CD4-positive, alpha-beta T cell treated with Interleukin-4 for 4 hours (primary cell): ENCODE results near the gene PTPRN2.
"Not testable (repeated sequence)": the region's sequence is repeated elsewhere in the genome, so short reads cannot be mapped to it uniquely, and the experiment has no call there.

ENCODE experiments used
- DNase-seq: peaks from one replicate; pipeline ENCODE4 v3.0.0-alpha.2; 2020

PTPRN2 gene

DNA sequence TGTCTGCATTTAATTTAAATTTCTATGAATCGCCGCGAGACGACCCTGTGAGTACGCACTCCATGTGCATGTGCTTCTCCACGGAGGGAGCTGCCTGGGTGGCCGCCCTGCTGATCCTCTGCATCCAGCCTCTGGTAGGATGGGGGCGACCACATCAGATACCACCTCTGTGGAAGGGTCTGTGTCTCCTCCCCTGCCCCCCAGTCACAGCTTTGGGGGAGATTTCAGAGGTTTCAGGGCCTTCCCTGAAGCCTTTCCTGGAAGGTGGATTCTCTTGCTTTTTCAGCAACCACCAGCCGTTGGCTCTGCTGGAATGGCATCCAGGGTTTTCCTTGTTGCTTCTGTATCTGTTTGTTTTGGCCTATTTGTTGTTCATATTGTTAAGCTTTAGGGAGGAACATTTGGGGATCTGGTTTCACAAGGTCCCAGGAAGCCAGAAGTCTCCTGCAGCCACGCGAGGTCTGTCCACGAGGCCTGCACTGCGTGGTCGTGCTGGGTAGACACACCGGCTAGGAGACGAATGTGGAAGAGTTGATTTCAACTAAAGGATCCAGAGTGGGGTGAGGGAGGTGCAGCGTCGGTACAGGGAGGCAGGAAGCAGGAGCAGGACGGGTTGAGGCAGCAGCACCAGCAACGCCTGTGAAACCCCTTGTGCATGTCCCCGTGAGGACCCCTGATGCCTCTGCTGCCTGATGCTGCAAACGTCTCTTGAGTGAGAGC, 329.1 kb downstream of the PTPRN2 start:
- DNase-seq: no peak

DNA sequence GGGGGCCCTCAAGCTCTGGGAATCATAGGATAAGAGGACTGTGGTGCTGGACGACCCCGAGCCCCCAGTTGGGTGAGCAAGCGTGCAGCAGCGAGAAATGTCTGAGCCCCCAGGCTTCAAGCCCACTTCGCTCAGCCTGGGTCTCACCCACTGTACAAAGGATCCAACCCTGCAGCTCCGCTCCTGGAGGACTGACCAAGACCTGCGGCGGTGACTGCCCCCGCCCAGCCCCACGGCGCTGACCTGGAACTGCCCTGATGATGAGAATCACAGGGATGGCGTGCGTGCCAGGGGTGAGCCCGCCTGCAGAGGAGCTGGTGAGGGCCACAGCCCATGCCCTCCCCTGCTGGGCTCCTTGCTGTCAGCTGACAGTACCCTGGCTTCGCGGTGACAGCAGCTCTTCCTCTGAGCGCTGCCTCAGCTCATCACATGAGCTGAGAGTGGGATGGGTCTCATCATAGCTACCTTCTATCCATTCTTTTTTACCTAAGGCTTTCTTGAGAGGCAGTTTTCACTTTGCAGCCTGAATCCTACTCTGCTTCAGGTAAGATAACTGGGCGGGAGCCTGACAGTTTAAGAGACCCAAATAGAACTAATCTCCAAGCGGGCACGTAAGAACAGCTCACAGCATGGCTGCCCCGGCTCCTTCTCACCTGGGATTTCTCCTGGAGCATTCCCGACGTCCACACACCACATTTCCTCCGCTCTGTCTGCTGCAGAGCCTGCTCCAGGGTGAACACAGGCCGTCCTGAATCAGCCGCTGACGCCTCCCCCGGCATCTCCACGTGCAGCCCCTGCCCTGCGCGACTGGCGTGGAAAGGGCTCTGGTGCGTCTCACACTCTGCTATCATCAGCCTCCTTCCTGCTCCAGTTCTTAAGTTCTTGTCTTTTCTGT, 329.9 kb downstream of the PTPRN2 start:
- DNase-seq: no peak

DNA sequence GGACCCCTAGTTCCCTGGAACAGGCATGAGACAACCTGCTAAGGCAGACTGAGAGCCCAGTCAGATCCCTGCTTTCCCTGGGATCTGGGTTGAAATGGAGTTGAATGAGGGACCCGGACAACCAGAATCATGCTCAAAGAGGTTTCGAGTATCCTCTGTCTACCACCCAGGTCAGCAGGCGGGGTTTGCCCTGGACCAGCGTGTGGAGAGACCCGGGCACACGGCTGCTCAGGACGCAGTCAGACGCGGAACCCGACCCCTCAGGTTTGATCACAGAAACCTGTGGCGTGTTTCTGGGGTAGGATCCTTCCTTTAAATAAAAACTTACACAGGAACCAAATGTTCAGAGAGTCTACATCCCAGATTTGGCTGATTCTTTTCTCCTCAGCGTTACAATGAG, 330.6 kb downstream of the PTPRN2 start:
- DNase-seq: no peak

DNA sequence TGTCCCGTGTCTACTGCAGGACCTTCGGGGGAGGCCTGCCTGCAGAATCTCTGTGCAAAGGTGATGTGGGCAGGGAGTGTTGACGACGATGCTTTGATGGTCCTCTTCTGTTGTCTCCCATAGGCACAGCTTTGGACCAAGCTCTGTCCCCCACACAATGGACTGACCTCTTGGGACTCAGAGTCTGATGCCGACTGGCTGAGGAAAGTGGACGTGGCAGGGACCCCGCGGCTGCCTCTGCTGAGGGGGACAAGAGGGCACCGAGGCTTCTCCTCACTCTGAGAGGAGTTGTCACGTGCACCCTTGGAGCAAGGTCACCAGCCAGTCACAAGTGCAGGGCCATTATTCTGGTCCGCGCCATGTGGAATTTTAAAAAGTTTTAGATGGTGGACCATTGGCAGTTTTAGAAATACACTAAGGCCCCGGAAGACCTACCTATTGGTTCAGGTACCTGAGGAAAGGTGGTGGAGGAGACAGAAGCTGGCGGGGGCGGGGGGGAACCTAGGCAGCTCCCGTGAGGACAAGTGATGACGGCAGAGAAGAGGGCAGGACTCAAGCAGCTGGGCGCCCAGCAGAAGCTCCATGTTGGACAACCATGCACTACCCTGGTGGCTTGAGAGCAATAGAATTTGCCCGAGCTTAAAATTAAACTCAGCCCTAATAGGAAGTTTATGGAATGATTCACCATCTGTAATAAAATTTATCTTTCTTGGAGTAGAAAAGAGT, 331.4 kb downstream of the PTPRN2 start:
- no peak for DNase-seq

DNA sequence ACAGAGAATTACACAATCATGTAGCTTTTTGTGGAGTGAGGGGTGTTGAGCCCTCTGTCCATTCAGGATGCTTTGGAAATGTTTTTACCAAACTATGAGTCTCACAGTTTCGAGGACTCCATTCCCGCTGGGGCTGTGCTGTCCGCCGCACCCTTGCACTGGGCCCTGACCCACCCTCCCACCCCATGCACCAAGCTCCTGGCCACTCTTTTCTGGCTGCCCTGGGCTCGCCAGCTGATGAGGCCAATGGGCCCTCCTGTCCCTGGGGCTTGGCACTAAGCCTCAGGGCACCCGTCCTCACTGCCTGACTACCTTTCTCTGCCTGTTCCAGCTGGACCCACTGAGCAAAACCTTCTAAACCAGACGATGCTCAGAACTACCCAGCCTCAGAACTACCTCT, 332.1 kb downstream of the PTPRN2 start:
- no peak for DNase-seq

DNA sequence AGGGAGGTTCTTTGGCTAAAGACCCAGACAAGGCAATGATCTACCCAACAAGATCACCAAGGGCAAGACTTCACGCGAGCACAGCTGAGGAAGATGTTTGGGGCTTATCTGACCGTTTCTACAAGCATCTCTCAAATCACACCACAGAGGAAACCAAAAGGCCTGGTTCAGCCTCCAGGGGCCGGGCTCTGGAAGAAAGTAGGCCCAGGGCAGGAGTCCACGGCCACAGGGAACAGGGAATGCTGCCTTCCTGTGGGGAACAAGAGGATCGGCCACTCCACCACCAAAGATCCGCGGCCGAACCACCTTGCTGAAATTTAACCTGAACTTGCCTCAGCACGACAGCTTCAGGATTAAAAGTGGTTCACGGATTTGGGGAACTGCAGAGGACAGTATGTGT, 332.5 kb downstream of the PTPRN2 start:
- DNase-seq: no peak

DNA sequence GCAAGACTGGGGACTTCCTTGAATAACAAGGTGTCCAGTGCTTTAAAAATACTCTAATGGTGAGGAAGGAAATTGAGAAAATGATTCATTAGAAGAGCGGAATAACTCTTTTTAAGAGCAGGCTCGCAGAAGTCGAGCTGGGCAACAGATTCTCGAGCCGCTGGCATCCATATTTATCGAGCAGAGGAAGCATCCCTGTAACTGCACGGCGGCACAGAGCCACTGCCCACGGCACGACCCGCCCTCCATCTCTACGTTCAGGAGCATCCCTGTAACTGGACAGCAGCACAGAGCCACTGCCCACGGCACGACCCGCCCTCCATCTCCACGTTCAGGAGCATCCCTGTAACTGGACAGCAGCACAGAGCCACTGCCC, 334.0 kb downstream of the PTPRN2 start:
- DNase-seq: not testable (repeated sequence)

DNA sequence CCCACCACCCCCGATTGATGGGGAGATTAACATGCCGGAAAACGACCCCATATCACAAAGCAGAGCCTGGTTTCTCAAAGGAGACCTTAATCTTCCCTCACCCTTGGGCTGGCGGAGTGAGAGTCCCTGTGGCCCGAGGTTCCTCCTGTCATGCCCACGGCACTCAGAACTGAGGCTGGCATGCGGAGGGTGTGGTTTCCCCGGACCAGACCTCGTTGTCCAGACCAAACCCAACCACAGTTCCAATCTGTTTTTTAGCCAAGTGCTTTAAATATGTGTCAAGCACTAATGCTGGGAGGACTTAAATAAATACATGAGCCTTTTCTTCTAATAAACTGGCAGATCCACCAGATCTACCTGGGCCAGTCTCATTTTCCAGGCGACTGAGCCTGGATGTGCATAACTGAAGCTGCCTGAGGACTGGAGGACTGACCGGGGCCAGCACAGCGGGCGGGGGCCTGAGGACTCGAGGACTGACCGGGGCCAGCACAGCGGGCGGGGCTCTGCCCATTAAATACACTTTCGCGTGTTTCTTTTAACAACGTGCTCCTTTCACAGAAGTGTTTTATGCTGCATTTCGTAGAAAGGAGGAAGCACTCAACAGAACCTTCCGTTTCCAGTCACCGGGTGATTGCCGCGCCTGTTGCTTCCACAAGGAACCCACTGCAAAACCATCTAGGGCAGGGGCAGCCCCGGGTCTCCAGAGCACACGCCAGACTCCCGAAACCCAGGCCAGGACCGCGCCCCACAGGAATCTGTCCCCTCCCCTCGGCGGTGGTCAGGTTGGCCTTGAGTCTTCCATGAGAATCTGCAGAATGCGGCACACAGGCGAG, 334.6 kb downstream of the PTPRN2 start:
- DNase-seq: no peak

DNA sequence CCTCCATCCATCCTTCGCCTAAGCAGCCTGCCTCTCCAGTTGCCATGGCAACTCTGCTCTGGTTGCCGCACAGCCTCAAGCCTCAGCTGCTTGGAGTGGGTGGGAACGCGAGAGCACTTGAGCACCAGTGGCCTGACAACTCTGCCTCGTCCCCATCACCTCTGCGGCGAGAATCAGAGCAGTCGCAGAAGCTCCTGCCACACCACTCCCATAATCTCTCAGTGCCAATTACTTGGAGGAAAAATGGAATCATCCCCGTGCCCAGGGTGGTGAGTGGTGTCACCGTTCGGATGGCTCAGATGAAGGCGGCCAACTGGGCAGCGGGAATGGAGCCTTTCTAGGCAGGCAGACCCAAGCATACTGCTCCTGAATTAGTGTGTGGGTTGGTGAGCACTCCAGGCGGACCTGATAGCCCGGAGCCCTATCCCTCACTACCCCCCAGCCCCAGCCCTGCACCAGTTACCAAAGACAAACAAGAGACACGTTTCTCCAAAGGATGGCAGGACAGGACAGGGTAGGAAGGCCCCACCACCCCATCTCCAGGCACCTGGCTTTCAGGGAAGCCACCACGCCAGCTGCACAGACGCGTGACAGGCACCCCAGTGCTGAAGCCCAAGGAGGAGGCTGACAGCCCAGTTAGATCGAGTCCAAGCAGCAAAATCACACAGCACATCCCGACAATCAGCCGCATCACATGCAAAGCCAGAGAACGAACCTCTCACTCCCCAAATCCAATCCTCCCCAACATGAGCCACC, 335.4 kb downstream of the PTPRN2 start:
- DNase-seq: no peak

DNA sequence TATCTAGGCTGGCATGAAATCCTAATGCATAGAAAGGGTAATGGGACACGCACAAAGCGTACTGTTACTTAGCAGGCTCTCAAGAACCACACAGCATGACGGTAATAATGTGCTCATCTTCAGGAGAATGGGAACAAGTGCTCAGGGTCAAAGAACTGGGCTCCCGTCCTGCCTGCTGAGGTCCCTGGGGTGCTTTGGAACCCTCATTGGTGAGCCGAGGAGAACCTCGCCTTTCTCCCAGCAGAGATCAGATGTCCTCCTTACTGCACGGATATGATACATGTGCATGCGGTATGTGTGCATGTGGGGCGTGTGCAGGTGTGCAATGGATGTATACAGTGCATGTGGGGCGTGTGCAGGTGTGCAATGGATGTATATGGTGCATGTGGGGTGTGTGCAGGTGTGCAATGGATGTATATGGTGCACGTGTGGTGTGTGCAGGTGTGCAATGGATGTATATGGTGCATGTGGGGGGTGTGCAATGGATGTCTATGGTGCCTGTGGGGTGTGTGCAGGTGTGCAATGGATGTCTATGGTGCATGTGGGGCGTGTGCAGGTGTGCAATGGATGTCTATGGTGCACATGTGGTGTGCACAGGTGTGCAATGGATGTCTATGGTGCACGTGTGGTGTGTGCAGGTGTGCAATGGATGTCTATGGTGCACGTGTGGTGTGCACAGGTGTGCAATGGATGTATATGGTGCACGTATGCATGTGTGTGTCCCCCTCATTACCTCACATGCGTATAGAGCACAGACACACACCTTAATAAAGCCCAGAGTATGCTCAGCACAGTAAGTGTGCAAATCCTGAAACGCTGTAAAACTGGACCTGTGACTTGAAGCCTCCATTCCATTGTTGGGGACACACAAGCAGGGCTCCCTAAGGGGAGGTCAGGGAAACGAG, 336.3 kb downstream of the PTPRN2 start:
- DNase-seq: no peak

DNA sequence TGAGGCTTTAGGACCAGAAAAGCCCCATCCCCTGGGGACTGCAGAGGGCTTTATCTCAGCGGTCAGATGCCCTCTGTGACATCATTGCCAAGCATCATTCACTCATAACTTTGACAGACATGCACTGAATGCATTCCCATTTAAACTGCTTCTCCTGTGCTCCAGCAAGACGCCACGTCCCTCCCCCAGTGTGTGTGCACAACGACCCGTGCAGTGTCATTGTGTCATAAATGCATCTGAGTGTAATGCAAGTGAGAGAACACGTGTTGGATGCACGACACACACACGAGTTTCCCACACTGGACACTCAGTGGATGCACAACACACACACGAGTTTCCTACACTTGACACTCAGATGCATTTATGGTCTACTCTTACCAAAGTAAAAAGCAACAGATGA, 337.9 kb downstream of the PTPRN2 start:
- DNase-seq: no peak

DNA sequence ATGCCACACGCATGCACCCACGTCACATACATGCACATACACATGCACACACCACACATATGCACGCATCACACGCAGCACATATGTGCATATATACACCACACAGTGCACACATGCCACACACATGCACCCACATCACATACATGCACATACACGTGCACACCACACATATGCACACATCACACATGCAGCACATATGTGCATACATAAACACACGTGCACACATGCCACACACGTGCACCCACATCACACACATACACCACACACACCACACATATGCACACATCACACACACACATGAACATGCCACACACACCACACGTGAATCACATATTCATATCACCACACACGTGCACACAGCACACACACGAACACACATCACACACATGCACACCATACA, 338.8 kb downstream of the PTPRN2 start:
- no peak for DNase-seq

DNA sequence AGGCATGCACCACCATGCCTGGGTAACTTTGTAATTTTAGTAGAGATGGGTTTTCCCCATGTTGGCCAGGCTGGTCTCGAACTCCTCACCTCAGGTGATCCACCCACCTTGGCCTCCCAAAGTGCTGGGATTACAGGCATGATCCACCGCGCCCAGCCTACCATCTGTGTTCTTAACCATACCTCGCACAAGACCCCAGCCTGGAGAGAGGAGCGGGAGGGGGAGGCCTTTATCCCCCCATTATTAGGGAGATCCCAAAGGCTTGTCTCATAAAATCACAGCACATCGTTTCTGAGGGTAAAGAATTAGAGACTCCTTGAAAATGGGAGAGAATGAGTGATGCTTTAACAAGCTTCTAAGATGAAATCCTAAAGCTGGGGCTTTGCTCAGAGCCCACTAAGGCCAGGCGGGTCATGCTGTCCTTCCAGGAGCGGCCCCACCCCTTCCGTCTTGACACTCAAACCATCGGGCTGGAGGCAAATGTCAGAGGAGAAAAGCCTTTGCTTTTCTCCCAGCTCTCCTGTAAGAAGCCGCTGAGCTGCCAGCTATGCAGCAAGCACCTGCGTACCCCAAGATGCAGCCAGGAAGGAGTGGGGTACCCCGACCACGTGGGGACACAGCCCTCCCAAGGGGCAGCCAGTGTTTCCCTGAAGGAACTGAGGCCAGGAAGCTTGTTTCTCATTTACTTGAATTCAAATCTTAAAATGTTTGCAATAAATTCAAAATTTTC, 339.7 kb downstream of the PTPRN2 start:
- no peak for DNase-seq

DNA sequence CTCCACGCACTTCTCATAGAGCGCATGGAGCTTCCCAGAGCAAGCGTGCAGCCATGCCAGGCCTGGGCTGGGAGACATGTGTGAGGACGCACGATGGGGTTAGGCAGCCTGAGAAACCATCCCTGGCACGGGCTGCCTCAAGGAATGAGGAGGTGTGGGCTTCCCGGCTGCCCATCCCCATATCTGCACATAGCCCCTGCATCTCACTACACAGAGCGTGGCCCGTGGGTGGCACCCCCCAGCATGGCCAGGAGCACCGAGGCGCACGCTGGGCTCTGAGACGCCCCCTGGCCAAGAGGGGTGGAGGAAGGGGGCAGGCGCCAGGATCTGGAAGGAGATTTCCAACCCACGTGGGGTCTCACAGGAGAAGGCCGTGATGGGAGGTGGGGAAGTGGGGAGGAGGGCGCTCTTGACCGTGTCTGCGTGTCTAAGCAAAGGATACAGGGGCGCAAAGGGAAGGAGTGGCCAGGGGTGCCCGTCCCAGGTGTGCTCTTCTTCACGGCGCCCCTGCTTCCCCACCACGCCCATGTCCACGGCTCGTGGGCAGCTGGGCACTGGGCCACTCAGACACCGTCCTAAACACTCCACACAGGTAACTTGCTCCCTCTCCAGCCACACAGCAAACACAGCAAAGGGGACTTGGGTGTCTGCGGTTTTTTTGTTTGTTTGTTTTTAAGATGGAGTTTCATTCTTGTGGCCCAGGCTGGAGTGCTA, 340.5 kb downstream of the PTPRN2 start:
- no peak for DNase-seq

DNA sequence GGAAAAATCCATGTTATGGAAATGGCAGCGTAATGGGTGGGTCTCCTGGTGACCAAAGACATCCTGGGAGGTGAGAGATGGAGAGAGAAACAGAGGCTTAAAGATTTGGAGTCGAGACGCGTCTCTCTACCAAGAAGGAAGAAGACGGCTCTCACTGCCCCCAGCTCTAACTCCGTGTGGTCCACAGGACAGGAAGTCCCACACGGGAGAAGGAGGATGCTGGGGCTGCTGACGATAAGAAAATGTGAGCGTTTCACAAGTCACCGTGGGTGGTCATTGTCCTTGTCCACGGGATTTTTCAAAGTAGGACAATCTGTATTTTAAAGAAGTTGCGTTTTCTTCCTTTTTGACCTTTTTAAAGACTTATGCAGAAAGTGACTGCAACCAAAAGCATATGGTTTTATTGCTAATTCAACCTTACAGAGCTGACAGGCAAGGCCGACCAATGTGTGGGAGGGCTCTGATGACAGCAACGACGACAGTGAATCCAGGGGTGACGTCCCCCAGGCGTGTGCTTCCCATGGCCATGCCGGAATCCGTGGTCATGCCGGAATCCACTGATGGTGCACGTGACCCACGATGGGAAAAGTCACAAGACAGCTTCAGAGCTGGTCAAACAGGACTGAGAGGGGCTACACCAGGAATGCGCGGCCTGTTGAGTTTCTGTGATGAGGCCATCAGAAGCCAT, 341.2 kb downstream of the PTPRN2 start:
- DNase-seq: no peak

DNA sequence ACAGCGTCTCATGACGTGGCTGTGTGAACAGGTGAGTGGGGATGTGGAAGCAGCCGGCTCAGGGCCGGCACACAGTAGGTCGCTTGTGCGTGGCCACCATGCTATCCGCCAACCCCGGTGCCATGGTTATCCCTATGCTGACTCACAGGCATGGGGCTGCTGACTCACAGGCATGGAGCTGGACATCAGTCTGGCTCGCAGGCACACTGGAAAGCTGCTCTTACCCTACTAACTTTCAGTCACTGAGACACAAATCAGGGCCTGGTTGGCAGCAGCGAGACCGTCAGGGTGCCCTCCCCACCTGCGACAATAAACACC, 341.9 kb downstream of the PTPRN2 start:
- no peak for DNase-seq

DNA sequence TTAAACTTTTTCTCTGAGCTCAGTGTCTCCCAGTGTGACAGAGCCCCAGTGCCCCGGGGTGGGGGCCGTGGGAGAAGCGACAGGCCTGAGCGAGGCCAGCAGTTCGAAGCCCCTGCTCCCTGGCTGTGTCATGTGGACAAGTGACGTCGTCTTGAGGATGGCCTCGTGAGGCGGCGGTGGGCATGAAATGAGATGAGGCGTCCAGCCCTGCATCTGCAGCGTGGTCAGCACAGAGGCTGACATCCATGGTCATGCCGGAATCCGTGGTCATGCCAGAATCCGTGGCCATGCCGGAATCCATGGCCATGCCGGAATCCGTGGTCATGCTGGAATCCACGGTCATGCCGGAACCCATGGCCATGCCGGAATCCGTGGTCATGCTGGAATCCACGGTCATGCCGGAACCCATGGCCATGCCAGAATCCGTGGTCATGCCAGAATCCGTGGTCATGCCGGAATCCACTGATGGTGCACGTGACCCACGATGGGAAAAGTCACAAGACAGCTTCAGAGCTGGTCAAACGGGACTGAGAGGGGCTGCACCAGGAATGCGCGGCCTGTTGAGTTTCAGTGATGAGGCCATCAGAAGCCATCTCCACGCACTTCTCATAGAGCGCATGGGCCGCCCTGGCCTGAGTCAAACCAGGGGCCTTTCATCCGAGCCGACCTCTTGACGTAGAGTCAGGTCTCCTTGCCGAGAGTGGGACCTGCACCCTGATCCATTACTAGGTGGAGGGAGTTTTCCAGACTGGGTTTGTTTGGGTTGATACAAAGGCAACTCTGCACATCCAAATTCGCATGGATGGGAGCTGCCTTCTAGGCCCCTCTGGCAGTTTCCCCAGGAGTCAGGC, 342.5 kb downstream of the PTPRN2 start:
- no peak for DNase-seq

DNA sequence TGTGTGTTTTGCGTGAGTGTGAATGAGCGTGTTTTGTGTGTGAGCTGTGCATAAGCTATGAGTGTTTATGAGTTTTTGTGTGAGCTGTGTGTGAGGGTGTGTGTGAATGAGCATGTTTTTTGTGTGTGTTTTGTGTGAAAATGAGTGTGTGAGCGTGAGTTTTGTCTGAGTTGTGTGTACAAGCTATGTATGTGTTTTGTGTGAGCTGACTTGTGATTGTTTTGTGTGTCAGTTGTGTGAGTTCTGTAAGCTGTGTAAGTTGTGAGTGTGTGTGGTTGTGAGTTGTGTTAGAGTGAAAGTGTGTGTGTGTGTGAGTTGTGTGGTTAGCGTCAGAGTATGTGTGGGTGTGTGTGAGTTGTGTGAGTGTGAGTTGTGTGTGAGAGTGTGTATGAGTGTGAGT, 343.2 kb downstream of the PTPRN2 start:
- no peak for DNase-seq
